GM12891 (cell line): ENCODE data around the gene ZDHHC14.

ENCODE experiments used
- DNase-seq: peaks from one replicate; pipeline ENCODE4 v3.0.0; 2011; ENCODE audit warnings: low spot score; ENCODE audit not compliant: insufficient read length
- FAIRE-seq: peaks from 2 replicates; lab custom pipeline; 2011; peaks lifted over from hg19 to GRCh38; lab: Jason Lieb, UNC
- PAX5 ChIP-seq: IDR thresholded peaks from 2 replicates; pipeline ENCODE4 v1.6.1; 2011; ENCODE audit warnings: low read length, moderate library complexity, mild to moderate bottlenecking; ENCODE audit not compliant: insufficient read depth, severe bottlenecking
- POLR2A ChIP-seq: IDR thresholded peaks from 2 replicates; pipeline ENCODE4 v1.6.1; 2011; ENCODE audit warnings: low read depth, low read length, control low read depth
- POLR2AphosphoS5 ChIP-seq: IDR thresholded peaks from 2 replicates; pipeline ENCODE4 v1.6.1; 2011; ENCODE audit warnings: low read depth, low read length, control low read depth
- POU2F2 ChIP-seq: IDR thresholded peaks from 2 replicates; pipeline ENCODE4 v1.6.1; 2011; ENCODE audit warnings: low read depth, mild to moderate bottlenecking, control low read depth, low read length, moderate library complexity
- SPI1 ChIP-seq: IDR thresholded peaks from 2 replicates; pipeline ENCODE4 v1.6.1; 2011; ENCODE audit warnings: low read depth, low read length, control low read depth
- TAF1 ChIP-seq: IDR thresholded peaks from 2 replicates; pipeline ENCODE4 v1.6.1; 2011; ENCODE audit warnings: low read depth, low read length, control low read depth

ZDHHC14 gene

DNA sequence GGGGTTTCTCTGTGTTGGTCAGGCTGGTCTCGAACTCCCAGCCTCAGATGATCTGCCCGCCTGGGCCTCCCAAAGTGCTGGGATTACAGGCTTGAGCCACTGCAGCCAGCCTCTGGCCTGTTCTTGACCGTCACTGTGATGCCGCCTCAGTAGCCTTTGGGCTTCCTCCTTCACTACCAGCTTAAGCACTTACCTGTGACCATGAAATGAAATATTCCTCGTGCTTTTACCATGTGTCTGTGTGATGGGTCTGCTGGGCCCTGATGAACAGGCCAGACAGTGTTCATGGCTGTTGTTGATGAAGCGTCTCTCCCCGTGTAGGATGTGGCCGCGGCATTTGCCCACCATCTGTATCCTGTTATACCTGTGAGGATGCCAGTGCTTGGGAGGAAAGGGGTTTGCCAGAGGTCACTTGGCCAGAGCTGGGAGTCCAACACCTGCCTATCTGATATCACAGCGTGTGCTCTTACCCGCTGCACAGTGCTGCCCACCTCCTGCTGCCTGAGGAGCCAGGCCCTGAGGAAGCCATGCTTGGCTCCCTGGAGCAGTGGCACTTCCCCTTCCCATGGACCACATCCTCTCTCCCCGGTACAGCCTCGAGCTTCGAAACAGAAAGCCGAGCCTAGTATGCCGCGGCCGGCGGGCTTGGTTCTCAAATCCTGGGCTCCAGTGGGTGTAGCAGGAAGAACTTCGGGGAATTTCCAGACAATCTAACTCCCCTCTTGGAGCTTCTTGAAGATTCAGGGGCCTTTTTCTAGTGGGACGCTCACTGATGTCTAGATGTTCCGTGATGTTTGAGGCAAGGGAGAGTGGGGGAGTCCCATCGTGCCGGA, 167.9 kb downstream of the ZDHHC14 start:
- FAIRE-seq (no peak), DNase-seq (no peak)
- TF ChIP-seq POLR2AphosphoS5 = no peak
- 0 out of 2 replicates have a peak, but pooled peaks have one; percentile 1 for TF ChIP-seq SPI1

DNA sequence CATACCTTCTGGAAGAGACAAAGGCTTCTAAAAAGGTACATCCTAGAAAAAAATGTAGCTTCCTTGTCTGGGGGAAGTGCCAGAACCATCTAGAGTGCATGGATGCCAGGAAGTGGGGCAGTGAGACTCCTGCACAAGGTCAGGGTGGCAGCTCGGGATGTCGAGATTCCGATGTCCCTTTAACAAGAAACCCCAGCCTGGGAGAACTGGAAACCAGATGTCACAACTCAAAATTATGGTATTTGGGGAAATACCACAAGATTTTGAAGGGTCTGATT, 168.4 kb downstream of the ZDHHC14 start:
- TF ChIP-seq POLR2AphosphoS5 = no peak
- FAIRE-seq = no peak
- no peak for DNase-seq

DNA sequence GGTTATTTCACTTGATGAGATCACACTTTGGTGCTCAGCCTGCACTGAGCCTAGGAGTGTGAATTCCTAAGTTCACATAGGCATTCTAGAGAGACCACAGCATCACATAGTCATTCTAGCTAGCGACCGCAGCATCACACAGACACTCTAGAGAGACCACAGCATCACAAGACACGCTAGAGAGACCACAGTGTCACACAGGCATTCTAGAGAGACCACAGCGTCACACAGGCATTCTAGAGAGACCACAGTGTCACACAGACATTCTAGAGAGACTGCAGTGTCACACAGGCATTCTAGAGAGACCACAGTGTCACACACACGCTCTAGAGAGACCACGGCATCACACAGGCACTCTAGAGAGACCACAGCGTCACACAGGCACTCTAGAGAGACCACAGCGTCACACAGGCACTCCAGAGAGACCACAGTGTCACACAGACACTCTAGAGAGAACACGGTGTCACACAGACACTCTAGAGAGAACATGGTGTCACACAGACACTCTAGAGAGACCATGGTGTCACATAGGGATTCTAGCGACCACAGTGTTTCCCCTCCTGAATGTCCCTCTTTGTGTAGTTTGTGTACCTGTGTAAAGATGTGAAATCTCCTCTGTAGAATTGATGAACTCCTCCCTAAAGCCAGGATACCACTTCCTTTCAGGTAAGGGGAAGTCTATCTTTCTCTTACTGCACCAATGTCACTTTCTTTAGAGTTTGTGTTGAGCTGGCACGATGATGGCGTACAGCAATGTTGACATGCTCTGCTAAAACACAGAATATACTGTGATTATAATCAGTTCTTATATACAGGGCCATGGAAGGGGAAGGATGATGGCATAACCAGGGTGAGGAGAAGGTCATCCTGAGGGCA, 169.4 kb downstream of the ZDHHC14 start:
- TF ChIP-seq POLR2AphosphoS5 (no peak), SPI1 (no peak), PAX5 (no peak), TAF1 (no peak), POLR2A (no peak), POU2F2 (no peak)
- FAIRE-seq (peak; percentile 47), DNase-seq (no peak)

DNA sequence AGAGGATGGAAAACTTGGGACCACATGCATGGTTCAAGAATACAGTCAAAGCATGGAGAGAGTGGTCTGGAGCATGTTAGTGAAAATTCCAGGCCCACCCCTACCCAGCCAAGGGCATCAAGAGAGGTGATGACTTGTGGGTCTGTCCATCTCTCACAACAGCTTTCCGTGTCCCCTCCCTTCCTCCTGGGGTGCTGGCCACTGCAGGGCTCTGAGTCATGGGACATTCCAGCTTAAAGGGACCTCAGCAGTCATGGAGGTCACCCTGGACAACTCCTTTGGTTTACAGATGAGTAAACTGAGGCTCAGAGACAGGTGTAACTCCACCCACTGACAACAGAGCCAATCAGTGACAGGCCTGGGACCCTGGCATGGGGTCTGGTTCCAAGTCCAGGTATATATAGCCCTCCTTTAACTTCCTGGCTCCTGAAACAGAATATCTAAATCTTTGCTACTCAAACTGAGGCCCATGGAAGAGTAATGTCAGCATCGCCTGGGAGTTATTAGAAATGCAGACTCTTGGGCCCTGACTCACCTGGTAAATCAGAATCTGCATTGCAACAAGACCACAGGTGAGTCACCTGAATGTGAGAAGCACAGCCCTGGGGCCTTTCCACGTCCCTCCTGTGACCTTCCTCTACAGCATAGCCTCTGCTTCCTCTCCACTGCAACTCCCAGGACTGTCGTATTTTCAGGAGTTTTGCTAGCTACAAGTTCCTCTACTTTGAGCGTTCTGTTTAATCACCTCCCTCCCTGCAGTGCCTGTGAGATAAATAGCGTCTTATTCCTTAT, 170.2 kb downstream of the ZDHHC14 start:
- DNase-seq (no peak), FAIRE-seq (no peak)
- TF ChIP-seq POLR2AphosphoS5 = no peak
- TF ChIP-seq TAF1 = no peak
- no peak for TF ChIP-seq PAX5
- TF ChIP-seq SPI1 = no peak
- TF ChIP-seq POLR2A = no peak
- TF ChIP-seq POU2F2 = no peak

DNA sequence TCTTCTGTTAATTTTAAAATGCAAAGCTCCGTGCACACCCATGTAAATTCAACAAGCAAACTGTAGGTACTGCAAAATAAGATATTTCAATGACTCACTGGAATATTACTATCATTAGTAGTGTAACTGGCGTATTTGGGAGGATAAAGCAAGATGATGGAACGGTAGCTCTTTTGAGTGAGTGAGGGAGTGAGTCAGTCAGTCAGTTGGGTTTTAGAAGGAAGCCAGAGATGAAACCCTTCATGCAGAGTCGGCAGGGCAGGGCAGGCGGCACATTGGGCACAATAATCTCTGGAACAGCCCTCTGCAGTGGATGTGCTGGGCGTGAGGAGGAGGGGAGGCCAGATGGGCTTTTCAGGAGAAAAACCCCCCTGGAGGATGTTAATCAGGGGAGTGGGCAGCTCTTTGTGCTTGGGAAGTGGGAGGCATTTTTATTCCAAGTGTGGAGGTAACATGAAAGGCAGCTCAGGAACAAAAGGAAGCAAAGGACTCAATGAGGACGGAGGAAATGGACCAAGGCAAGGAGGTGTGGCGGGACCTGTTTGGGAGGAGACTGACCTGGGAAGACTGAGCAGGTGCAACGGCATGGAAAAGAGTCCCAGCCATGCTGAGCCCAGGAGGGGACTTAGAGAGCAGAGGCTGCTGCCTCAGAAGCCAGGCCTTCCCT, 171.2 kb downstream of the ZDHHC14 start:
- FAIRE-seq = no peak
- TF ChIP-seq POLR2AphosphoS5 (no peak), SPI1 (no peak), POLR2A (no peak), TAF1 (no peak), PAX5 (no peak)
- no peak for DNase-seq

DNA sequence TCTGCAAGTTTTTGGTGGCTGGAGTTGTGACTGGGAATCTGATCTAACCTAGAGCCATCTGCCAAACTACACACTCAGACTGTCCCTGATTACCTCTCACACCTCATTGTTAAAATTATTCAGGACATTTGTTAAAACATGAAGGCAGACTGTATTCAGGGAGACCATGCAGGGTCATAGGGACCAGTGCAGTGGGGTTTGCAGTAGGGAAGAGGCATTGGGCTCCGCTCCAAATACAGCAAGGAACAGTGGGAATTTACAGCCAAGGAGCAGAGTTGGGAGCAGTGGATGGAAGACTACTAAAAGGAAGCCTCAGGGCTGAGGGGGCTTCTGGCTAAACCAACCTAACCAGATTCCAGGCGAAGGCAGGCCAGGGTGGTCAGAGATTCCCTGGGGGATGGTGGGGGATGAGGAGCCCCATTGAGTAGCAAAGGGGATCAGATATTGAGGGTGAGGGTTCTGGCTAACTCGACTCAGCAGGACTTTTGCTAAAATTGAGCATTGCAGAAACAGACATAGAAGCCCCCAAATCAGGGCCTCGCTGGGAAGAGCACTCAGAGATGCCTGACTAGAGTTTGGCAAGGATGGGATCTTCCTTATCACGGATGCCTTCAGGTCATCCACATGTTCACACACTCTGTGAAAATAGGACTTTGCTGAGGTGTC, 172.0 kb downstream of the ZDHHC14 start:
- FAIRE-seq (no peak), DNase-seq (no peak)
- TF ChIP-seq SPI1 (no peak), POLR2A (no peak), POU2F2 (no peak), PAX5 (no peak), TAF1 (no peak), POLR2AphosphoS5 (no peak)

DNA sequence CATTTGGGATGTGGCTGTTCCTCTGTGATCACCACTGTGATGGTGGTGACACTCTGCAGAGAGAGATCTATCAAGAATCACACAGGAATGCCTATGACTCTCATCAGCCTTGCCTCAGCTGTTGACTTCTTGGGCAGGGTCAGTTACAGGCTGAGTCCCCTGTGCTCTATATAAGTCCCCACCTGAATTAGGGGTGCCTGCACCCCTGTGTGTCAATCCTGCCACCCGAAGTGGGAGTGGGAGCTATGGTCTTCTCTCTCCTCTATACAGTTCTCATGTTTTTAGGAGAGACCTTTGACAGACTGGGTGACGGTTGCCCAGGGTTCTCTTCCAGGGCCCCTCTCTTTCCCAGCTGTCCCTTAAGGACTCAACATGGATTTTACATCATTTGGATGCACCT, 173.8 kb downstream of the ZDHHC14 start:
- FAIRE-seq (no peak), DNase-seq (no peak)
- TF ChIP-seq PAX5 (no peak), POLR2A (no peak), POLR2AphosphoS5 (no peak), POU2F2 (no peak), SPI1 (no peak), TAF1 (no peak)

DNA sequence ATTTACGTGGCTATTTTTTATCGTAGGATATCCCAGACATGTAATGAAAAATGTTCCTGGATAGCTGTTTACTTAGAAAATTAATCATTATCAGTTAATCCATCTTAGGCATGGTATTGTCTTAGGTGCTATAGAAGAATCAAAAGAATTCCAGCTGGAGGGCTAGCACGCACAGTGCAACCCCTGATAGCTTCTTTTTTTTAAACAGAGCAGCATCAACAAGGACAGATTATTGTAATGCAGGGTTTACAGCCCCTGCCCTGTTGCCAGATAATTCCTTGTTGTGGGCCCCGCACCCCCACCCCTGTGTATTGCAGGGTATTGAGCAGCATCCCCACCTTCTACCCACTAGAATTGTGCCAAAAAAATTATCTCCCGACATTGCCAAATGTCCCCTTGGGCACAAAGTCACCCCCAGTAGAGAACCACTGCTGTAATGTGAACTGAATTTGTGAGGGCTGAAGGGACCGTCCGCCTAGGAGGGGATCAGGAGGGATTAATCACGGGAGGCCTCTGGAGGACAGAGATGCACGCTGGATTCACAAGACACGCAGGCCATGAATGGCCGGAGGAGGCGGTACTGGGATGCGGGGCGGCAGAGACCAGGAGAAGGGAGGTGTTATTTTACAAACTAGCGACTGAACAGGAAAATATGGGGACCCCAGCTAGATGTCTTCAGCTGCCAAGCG, 174.6 kb downstream of the ZDHHC14 start:
- DNase-seq = no peak
- TF ChIP-seq POLR2A (no peak), POLR2AphosphoS5 (no peak), TAF1 (no peak), PAX5 (no peak), POU2F2 (no peak), SPI1 (no peak)
- FAIRE-seq = no peak
